Measurements from ENCODE around the gene CXADR.

DNA sequence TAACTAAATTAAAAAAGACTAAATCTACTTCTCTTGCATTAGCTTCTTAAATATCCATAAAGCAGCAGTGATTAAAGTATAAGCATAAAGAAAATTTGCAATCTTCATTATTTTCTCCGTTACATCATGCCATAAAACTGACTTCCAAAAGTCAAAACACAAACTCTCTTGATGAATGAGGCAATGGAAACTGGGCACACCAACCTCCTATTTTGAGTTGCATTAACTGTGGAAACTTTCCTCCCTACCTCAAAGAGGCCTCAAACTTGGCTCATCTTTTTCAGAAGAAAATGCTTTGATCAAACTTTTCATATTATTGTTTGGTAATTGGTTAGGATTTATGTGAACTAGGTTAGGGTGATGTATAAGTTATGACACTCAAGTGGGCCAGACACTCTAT, 104.0 kb downstream of the CXADR start:
- TF ChIP-seq, protein P1, sequence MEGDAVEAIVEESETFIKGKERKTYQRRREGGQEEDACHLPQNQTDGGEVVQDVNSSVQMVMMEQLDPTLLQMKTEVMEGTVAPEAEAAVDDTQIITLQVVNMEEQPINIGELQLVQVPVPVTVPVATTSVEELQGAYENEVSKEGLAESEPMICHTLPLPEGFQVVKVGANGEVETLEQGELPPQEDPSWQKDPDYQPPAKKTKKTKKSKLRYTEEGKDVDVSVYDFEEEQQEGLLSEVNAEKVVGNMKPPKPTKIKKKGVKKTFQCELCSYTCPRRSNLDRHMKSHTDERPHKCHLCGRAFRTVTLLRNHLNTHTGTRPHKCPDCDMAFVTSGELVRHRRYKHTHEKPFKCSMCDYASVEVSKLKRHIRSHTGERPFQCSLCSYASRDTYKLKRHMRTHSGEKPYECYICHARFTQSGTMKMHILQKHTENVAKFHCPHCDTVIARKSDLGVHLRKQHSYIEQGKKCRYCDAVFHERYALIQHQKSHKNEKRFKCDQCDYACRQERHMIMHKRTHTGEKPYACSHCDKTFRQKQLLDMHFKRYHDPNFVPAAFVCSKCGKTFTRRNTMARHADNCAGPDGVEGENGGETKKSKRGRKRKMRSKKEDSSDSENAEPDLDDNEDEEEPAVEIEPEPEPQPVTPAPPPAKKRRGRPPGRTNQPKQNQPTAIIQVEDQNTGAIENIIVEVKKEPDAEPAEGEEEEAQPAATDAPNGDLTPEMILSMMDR (IDR thresholded peaks at IDR 0.05; ENCODE audit: insufficient read depth, low read length), result no peak
- no peak for TF ChIP-seq POLR2AphosphoS5 (IDR thresholded peaks at IDR 0.05; ENCODE audit: low read depth)
- TF ChIP-seq, protein P2, sequence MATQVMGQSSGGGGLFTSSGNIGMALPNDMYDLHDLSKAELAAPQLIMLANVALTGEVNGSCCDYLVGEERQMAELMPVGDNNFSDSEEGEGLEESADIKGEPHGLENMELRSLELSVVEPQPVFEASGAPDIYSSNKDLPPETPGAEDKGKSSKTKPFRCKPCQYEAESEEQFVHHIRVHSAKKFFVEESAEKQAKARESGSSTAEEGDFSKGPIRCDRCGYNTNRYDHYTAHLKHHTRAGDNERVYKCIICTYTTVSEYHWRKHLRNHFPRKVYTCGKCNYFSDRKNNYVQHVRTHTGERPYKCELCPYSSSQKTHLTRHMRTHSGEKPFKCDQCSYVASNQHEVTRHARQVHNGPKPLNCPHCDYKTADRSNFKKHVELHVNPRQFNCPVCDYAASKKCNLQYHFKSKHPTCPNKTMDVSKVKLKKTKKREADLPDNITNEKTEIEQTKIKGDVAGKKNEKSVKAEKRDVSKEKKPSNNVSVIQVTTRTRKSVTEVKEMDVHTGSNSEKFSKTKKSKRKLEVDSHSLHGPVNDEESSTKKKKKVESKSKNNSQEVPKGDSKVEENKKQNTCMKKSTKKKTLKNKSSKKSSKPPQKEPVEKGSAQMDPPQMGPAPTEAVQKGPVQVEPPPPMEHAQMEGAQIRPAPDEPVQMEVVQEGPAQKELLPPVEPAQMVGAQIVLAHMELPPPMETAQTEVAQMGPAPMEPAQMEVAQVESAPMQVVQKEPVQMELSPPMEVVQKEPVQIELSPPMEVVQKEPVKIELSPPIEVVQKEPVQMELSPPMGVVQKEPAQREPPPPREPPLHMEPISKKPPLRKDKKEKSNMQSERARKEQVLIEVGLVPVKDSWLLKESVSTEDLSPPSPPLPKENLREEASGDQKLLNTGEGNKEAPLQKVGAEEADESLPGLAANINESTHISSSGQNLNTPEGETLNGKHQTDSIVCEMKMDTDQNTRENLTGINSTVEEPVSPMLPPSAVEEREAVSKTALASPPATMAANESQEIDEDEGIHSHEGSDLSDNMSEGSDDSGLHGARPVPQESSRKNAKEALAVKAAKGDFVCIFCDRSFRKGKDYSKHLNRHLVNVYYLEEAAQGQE (IDR thresholded peaks at IDR 0.05; ENCODE audit: insufficient replicate concordance, low read depth), result no peak
- no peak for TF ChIP-seq SPI1 (IDR thresholded peaks at IDR 0.05; ENCODE audit: borderline replicate concordance, low read depth)

Measured in HL-60 (cell line).